ENCODE measurements around the gene FATE1. TPM values are rescaled to one million over a fixed set of nuclear protein-coding genes. Genes with fewer than 3 reads are reported as not detected.

Gene FATE1
- total RNA-seq, 2 donors from 2014 or later, result 1,003 TPM; not detected in 1

DNA sequence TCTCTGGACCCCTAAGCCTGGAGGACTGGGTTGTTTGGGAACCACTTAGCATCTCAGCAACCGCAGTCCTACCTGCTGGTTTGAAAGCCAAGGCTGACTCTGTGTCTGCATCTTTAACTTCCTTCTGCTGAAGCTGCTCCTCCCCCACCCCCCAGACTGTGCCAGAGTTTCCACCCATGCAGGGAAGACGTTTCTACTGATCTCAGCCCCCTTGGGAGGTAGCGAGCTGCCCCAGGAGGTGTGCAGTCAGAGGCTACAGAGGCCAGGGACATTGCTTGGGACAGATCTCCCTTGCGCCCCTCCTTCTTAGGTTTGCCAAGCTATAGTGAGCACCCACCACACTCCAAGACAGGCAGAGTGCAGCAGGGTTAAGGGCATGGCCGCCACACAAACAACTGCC lies 4.7 kb upstream of the FATE1 start:
- Histone ChIP-seq H3K4me1 (replicated peaks) (no peaks in the 10 kb centered on the region), H3K27ac (no peak overlapping the region), H3K27me3 (replicated peaks; ENCODE audit: insufficient read depth) (no peaks in the 10 kb centered on the region), H3K4me3 (no peak overlapping the region), H3K36me3 (no peaks in the 10 kb centered on the region), H3K9me3 (no peaks in the 10 kb centered on the region)
- intact Hi-C loops (cut with DNase I), result no loop called here
- TF ChIP-seq, protein P1, sequence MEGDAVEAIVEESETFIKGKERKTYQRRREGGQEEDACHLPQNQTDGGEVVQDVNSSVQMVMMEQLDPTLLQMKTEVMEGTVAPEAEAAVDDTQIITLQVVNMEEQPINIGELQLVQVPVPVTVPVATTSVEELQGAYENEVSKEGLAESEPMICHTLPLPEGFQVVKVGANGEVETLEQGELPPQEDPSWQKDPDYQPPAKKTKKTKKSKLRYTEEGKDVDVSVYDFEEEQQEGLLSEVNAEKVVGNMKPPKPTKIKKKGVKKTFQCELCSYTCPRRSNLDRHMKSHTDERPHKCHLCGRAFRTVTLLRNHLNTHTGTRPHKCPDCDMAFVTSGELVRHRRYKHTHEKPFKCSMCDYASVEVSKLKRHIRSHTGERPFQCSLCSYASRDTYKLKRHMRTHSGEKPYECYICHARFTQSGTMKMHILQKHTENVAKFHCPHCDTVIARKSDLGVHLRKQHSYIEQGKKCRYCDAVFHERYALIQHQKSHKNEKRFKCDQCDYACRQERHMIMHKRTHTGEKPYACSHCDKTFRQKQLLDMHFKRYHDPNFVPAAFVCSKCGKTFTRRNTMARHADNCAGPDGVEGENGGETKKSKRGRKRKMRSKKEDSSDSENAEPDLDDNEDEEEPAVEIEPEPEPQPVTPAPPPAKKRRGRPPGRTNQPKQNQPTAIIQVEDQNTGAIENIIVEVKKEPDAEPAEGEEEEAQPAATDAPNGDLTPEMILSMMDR (IDR thresholded peaks at IDR 0.05), result no peak
- TF ChIP-seq POLR2AphosphoS5 (IDR thresholded peaks at IDR 0.05) (no peak), POLR2A (IDR thresholded peaks at IDR 0.05) (no peak)
- DNase-seq (ENCODE audit: low spot score), result no peak
- WGBS, result 54% methylated on average over 4 of the region's 5 CpGs

GRCh38 chrX:151711787-151712186 lies 4.0 kb upstream of the FATE1 start:
- 17% methylated on average over 2 of the region's 2 CpGs for WGBS

DNA sequence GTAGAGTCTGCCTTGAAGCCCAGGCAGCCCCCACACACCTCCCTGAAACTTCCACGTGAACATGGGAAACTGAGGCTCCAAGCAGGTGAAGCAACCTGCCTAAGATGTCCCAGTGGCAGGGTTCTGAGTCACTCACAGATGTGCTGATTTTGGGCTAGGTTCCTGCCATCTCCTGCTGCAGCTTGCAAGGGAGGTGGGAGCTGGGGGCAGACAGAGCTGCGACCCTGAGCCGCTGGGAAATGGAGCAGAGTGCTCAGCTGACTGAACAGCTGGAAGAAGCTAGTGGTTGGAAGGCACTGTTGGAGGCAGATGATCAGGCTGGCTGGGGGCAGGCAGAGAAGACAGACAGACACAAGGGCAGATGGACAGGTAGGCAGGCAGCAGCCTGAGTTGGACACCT lies 3.6 kb upstream of the FATE1 start:
- TF ChIP-seq, protein P1 (IDR thresholded peaks at IDR 0.05), result no peak
- TF ChIP-seq POLR2AphosphoS5 (IDR thresholded peaks at IDR 0.05), result no peak
- TF ChIP-seq POLR2A (IDR thresholded peaks at IDR 0.05), result no peak
- Histone ChIP-seq H3K27ac (no peak overlapping the region), H3K4me1 (replicated peaks) (no peaks in the 10 kb centered on the region), H3K9me3 (no peaks in the 10 kb centered on the region), H3K27me3 (replicated peaks; ENCODE audit: insufficient read depth) (no peaks in the 10 kb centered on the region), H3K4me3 (no peak overlapping the region), H3K36me3 (no peaks in the 10 kb centered on the region)
- intact Hi-C loops (cut with DNase I), result no loop called here
- DNase-seq (ENCODE audit: low spot score), result no peak
- 71% methylated on average over 1 of the region's 3 CpGs for WGBS

More at GRCh38 chrX:151711787-151712186, 4.0 kb upstream of the FATE1 start:
- H3K36me3 ChIP-seq, result no peaks in the 10 kb centered on the region
- H3K9me3 ChIP-seq, result no peaks in the 10 kb centered on the region
- no peak overlapping the region for H3K27ac ChIP-seq
- DNase-seq (ENCODE audit: low spot score), result no peak
- H3K4me1 ChIP-seq (replicated peaks), result no peaks in the 10 kb centered on the region
- H3K4me3 ChIP-seq, result no peak overlapping the region
- TF ChIP-seq, protein P1 (IDR thresholded peaks at IDR 0.05), result no peak
- no peak for TF ChIP-seq POLR2A (IDR thresholded peaks at IDR 0.05)
- TF ChIP-seq POLR2AphosphoS5 (IDR thresholded peaks at IDR 0.05), result no peak
- intact Hi-C loops (cut with DNase I), result no loop called here
- no peaks in the 10 kb centered on the region for H3K27me3 ChIP-seq (replicated peaks; ENCODE audit: insufficient read depth)

DNA sequence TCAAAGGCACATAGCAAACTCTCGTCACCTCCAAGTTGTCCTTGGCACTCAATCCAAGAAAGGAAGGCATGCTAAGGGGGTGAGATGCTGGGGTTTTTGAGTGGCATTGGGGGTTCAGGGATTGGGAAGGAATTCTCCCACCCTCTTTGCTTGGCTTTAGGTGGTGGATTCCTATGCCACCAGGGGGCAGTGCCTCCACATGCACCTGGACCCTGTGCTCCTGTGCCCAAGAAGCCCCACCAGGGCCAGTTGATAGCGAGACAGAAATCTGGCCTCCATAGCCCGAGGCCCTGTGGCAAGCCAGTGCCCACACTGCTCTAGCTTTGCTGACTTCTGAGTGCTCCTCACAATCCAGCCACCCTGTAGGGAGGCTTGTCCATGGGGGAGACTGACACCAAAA lies 2.0 kb upstream of the FATE1 start:
- no peaks in the 10 kb centered on the region for H3K27me3 ChIP-seq (replicated peaks; ENCODE audit: insufficient read depth)
- H3K4me1 ChIP-seq (replicated peaks), result no peaks in the 10 kb centered on the region
- TF ChIP-seq, protein P1 (IDR thresholded peaks at IDR 0.05), result peak in 1 of 4 experiments; percentile 21
- TF ChIP-seq POLR2AphosphoS5 (IDR thresholded peaks at IDR 0.05), result no peak
- no peak for TF ChIP-seq POLR2A (IDR thresholded peaks at IDR 0.05)
- DNase-seq (ENCODE audit: low spot score), result no peak
- no peak overlapping the region for H3K27ac ChIP-seq
- H3K9me3 ChIP-seq, result no peaks in the 10 kb centered on the region
- 58% methylated on average over 3 of the region's 3 CpGs for WGBS
- no peaks in the 10 kb centered on the region for H3K36me3 ChIP-seq
- intact Hi-C loops (cut with DNase I), result no loop called here
- H3K4me3 ChIP-seq, result no peak overlapping the region

GRCh38 chrX:151714362-151714761 lies 1.5 kb upstream of the FATE1 start:
- no peak for DNase-seq (ENCODE audit: low spot score)
- Histone ChIP-seq H3K9me3 (no peaks in the 10 kb centered on the region), H3K27ac (no peak overlapping the region), H3K27me3 (replicated peaks; ENCODE audit: insufficient read depth) (no peaks in the 10 kb centered on the region), H3K36me3 (no peaks in the 10 kb centered on the region), H3K4me3 (no peak overlapping the region), H3K4me1 (replicated peaks) (no peaks in the 10 kb centered on the region)
- 72% methylated on average over 5 of the region's 5 CpGs for WGBS
- intact Hi-C loops (cut with DNase I), result no loop called here
- TF ChIP-seq POLR2A (IDR thresholded peaks at IDR 0.05) (no peak), POLR2AphosphoS5 (IDR thresholded peaks at IDR 0.05) (no peak)
- TF ChIP-seq, protein P1 (IDR thresholded peaks at IDR 0.05), result no peak
